Smooth muscle cell (in vitro differentiated cells): Measurements from ENCODE around the gene CBX1. TPM values are rescaled to one million over a fixed set of nuclear protein-coding genes. Genes with fewer than 3 reads are reported as not detected.
"Not testable (repeated sequence)": the region's sequence is repeated elsewhere in the genome, so short reads cannot be mapped to it uniquely, and the experiment has no call there.

Experiments used
- DNase-seq: peaks from one replicate; lab custom pipeline; 2025; ENCODE audit not compliant: unreplicated experiment; lab: John Stamatoyannopoulos, UW
- H2AFZ ChIP-seq: fragments of 200-600 bp; sonication (generic); 2 replicates; pipeline ENCODE4 v1.6.0; 2016; ENCODE audit warnings: antibody characterized with exemption, low read depth, mild to moderate bottlenecking
- H3F3A ChIP-seq: fragments of 200-600 bp; sonication (generic); 2 replicates; pipeline ENCODE4 v1.6.0; 2017; ENCODE audit warnings: antibody characterized with exemption, low read depth
- H3K27ac ChIP-seq: fragments of 200-600 bp; sonication (generic); 2 replicates; pipeline ENCODE4 v1.5.1; 2016; ENCODE audit warnings: low read depth, mild to moderate bottlenecking
- H3K27me3 ChIP-seq: fragments of 200-600 bp; sonication (generic); 2 replicates; pipeline ENCODE4 v1.6.1; 2016; ENCODE audit warnings: low read depth, mild to moderate bottlenecking
- H3K36me3 ChIP-seq: fragments of 200-600 bp; sonication (generic); 2 replicates; pipeline ENCODE4 v1.5.1; 2016; ENCODE audit warnings: low read depth
- H3K4me1 ChIP-seq: fragments of 200-600 bp; sonication (generic); 2 replicates; pipeline ENCODE4 v1.5.1; 2016; ENCODE audit warnings: low read depth
- H3K4me2 ChIP-seq: fragments of 200-600 bp; sonication (generic); 2 replicates; pipeline ENCODE4 v1.6.0; 2016; ENCODE audit warnings: mild to moderate bottlenecking
- H3K4me3 ChIP-seq: fragments of 200-600 bp; sonication (generic); 2 replicates; pipeline ENCODE4 v1.5.1; 2016; ENCODE audit warnings: mild to moderate bottlenecking
- H3K79me2 ChIP-seq: fragments of 200-600 bp; sonication (generic); 2 replicates; pipeline ENCODE4 v1.6.0; 2016; ENCODE audit warnings: low read depth, mild to moderate bottlenecking
- H3K9ac ChIP-seq: fragments of 200-600 bp; sonication (generic); 2 replicates; pipeline ENCODE4 v1.6.0; 2016; ENCODE audit warnings: low read depth
- H3K9me3 ChIP-seq: fragments of 200-600 bp; sonication (generic); replicated peaks from 2 replicates; pipeline ENCODE4 v1.5.1; 2016; ENCODE audit warnings: low read depth
- H4K20me1 ChIP-seq: fragments of 200-600 bp; sonication (generic); 2 replicates; pipeline ENCODE4 v1.6.0; 2016; ENCODE audit warnings: low read depth
- WGBS: methylation state at CpG from one replicate; pipeline ENCODE4 v1.1.7; 2016; ENCODE audit warnings: low lambda C conversion rate; 5-methylcytosine and 5-hydroxymethylcytosine counted together
- polyA plus RNA-seq: library from polyadenylated mRNA; unstranded; fragments of >200 nt; fragmentation: Nextera tagmentation; extraction: Ambion mirVana; gene quantifications from 2 replicates; pipeline ENCODE4 v1.2.1, GENCODE V29; 2016
- total RNA-seq: library from RNA; depleted of rRNA; stranded (reverse); fragments of >200 nt; gene quantifications from 2 replicates; pipeline ENCODE4 v1.2.3, GENCODE V29; 2014
- TF ChIP-seq, protein P1 (sequence below): fragments of 200-600 bp; sonication (generic); IDR thresholded peaks from 2 replicates; pipeline ENCODE4 v1.5.1; 2017; ENCODE audit warnings: borderline replicate concordance, mild to moderate bottlenecking, antibody characterized with exemption; ENCODE audit not compliant: insufficient read depth, poor library complexity, severe bottlenecking

The CBX1 gene
- total and polyA plus RNA-seq, 2 experiments from 2014 or later: 32.7 to 63.4 TPM

DNA sequence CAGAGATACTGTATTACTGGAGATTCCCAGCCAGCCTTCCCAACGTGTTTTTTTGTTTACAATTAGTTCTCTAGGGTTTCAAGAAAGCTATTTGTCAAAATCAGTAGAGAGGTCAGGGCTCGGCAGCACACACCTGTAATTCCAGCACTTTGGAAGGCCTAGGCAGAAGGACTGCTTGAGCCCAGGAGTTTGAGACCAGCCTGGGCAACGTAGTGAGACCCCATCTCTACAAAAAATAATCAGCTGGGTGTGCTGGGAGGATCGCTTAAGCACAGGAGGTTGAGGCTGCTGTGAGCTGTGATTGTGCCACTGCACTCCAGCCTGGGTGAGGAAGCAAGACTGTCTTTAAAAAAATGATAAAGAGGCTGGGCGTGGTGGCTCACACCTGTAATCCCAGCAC lies 19.4 kb downstream of the CBX1 start:
- H3K27ac ChIP-seq: no peak overlapping the region
- no peaks in the 10 kb centered on the region for H3K9me3 ChIP-seq
- H3K9ac ChIP-seq: no peak overlapping the region
- H3K79me2 ChIP-seq: peaks cover 80% of the 10 kb centered on the region
- no peak overlapping the region for H3K4me3 ChIP-seq
- 87% methylated on average over 5 of the region's 5 CpGs for WGBS
- no peaks in the 10 kb centered on the region for H3K4me1 ChIP-seq
- DNase-seq: no peak
- peaks cover 95% of the 10 kb centered on the region for H4K20me1 ChIP-seq
- H3K4me2 ChIP-seq: no peak overlapping the region
- no peaks in the 10 kb centered on the region for H3K36me3 ChIP-seq
- H2AFZ ChIP-seq: no peak overlapping the region
- TF ChIP-seq, protein P1, sequence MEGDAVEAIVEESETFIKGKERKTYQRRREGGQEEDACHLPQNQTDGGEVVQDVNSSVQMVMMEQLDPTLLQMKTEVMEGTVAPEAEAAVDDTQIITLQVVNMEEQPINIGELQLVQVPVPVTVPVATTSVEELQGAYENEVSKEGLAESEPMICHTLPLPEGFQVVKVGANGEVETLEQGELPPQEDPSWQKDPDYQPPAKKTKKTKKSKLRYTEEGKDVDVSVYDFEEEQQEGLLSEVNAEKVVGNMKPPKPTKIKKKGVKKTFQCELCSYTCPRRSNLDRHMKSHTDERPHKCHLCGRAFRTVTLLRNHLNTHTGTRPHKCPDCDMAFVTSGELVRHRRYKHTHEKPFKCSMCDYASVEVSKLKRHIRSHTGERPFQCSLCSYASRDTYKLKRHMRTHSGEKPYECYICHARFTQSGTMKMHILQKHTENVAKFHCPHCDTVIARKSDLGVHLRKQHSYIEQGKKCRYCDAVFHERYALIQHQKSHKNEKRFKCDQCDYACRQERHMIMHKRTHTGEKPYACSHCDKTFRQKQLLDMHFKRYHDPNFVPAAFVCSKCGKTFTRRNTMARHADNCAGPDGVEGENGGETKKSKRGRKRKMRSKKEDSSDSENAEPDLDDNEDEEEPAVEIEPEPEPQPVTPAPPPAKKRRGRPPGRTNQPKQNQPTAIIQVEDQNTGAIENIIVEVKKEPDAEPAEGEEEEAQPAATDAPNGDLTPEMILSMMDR: no peak
- no peaks in the 10 kb centered on the region for H3K27me3 ChIP-seq
- no peaks in the 10 kb centered on the region for H3F3A ChIP-seq

DNA sequence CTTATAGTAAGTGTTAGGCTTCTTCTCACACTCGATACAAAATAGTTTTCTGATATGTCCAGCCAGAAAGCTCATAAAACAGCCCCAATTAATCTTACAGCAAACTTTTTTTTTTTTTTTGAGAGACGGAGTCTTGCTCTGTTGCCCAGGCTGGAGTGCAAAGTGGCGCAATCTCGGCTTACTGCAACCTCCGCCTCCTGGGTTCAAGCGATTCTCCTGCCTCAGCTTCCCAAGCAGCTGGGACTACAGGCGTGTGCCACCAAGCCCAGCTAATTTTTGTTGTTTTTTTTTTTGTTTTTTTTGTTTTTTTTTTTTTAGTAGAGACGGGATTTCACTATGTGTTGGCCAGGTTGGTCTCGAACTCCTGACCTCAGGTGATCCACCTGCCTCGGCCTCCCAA lies 24.1 kb downstream of the CBX1 start:
- peaks cover 18% of the 10 kb centered on the region for H3F3A ChIP-seq
- H3K4me1 ChIP-seq, H3K4me3 ChIP-seq, H3K9me3 ChIP-seq, H2AFZ ChIP-seq, H3K9ac ChIP-seq, H3K4me2 ChIP-seq, H3K36me3 ChIP-seq, H3K27ac ChIP-seq, H3K27me3 ChIP-seq, DNase-seq: not testable (repeated sequence)
- peaks cover 45% of the 10 kb centered on the region for H3K79me2 ChIP-seq
- H4K20me1 ChIP-seq: peaks cover 56% of the 10 kb centered on the region
- 96% methylated on average over 10 of the region's 10 CpGs for WGBS

DNA sequence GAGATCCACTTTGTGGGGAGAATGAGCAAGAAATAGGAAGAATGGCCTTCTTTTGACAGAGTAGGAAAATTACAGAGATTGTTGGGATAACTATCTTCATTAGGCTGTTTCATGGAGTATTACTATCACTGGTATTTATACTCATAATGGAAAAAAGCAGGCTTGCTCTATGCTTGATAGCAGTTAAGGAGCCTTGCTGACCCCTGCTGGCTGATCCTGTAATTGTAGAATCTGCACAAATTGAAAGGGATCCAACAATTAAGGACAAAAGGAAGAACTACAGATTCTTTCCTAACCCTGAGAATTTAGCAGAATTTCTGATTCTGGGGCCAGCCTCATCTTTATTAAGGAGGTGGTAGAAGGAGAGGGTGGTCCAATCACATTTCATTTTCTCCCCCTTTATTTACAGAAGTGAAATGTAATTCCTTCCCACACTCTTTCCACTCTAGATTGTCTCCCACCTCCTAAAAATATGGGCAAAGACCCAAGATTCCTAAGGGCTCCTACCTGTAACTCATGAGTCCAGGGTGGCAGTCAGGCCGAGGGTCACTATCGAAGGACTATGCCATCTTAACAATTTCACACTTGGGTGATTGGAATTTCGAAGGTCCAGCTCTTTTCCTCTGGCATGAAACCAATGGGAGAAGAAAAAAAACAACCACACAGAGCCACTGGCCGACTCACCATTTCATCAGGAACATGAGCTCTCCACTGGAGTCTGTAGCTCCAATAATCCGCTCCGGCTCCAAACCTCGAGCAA lies 26.8 kb downstream of the CBX1 start:
- H3K4me1 ChIP-seq: no peaks in the 10 kb centered on the region
- no peaks in the 10 kb centered on the region for H3K9me3 ChIP-seq
- TF ChIP-seq, protein P1: peak; percentile 73
- H3K27me3 ChIP-seq: no peaks in the 10 kb centered on the region
- no peak overlapping the region for H3K4me2 ChIP-seq
- peaks cover 18% of the 10 kb centered on the region for H3F3A ChIP-seq
- peaks cover 23% of the 10 kb centered on the region for H3K79me2 ChIP-seq
- 71% methylated on average over 7 of the region's 7 CpGs for WGBS
- peak overlapping the region; percentile 34 for H3K27ac ChIP-seq
- DNase-seq: peak; percentile 9
- no peak overlapping the region for H3K9ac ChIP-seq
- H3K4me3 ChIP-seq: no peak overlapping the region
- peaks cover 2% of the 10 kb centered on the region for H3K36me3 ChIP-seq
- peaks cover 31% of the 10 kb centered on the region for H4K20me1 ChIP-seq
- no peak overlapping the region for H2AFZ ChIP-seq

DNA sequence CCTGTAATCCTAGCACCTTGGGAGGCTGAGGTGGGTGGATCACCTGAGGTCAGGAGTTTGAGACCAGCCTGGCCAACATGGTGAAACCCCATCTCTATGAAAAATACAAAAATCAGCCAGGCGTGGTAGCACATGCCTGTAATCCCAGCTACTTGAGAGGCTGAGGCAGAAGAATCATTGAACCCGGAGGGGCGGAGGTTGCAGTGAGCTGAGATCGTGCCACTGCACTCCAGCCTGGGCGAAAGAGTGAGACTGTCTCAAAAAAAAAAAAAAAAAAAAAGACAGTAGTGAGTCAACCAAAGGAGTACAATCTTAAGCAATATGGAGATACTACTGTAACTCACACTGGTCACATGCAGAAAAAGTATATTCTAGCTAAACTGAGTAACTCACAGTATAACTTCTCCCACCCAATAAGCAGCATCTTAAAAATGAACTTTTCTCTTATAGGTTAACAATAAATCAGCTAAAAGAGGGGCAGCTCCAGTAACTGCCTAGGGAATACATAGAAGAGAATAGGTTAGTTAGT lies 27.6 kb downstream of the CBX1 start:
- H3K36me3 ChIP-seq, H3K27me3 ChIP-seq, H3K4me1 ChIP-seq, H2AFZ ChIP-seq, H3K9me3 ChIP-seq, H3K4me3 ChIP-seq, H3K4me2 ChIP-seq, DNase-seq, H3K9ac ChIP-seq: not testable (repeated sequence)
- Histone ChIP-seq H3K27ac (peak overlapping the region; percentile 34), H4K20me1 (peaks cover 22% of the 10 kb centered on the region), H3K79me2 (peaks cover 18% of the 10 kb centered on the region), H3F3A (peaks cover 18% of the 10 kb centered on the region)
- 75% methylated on average over 5 of the region's 5 CpGs for WGBS

DNA sequence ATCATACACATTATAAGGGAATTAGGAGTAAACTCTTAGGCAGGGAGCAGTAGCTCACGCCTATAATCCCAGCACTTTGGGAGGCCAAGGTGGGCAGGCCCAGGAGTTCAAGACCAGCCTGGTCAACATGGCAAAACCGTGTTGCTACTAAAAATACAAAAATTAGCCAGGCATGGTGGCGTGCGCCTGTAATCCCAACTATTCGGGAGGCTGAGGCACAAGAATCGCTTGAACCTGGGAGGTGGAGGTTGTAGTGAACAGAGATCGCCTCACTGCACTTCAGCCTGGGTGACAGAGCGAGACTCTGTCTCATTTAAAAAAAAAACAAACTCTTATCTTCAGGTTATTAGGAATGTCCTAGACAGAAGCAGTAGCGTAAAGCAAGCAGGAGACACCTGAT lies 28.5 kb downstream of the CBX1 start:
- not testable (repeated sequence) for H3K4me2 ChIP-seq, H3K27ac ChIP-seq, DNase-seq, H3K9me3 ChIP-seq, H2AFZ ChIP-seq, H3K4me3 ChIP-seq, H3K9ac ChIP-seq, H3K4me1 ChIP-seq, H3K27me3 ChIP-seq, H3K36me3 ChIP-seq
- WGBS: 98% methylated on average over 9 of the region's 9 CpGs
- H3F3A ChIP-seq: peaks cover 22% of the 10 kb centered on the region
- peaks cover 11% of the 10 kb centered on the region for H3K79me2 ChIP-seq
- H4K20me1 ChIP-seq: peaks cover 15% of the 10 kb centered on the region
